Keratinocyte (primary cell): ENCODE data around the gene ASH1L. TPM values are rescaled to one million over a fixed set of nuclear protein-coding genes. Genes with fewer than 3 reads are reported as not detected.
"Not testable (repeated sequence)": the region's sequence is repeated elsewhere in the genome, so short reads cannot be mapped to it uniquely, and the experiment has no call there.

Experiments
- DNase-seq: peaks from one replicate; pipeline ENCODE4 v3.0.0-alpha.2; 2011; ENCODE audit warnings: low read depth, missing footprints, low spot score
- FAIRE-seq: peaks from 2 replicates; lab custom pipeline; 2011; peaks lifted over from hg19 to GRCh38; lab: Jason Lieb, UNC
- H2AFZ ChIP-seq: 2 replicates; pipeline ENCODE4 v1.6.0; 2012; ENCODE audit warnings: low read length, control low read depth, inconsistent platforms; ENCODE audit not compliant: control insufficient read depth
- H3K27ac ChIP-seq: 2 replicates; pipeline ENCODE4 v1.5.1; 2011; ENCODE audit warnings: low read length; ENCODE audit not compliant: control insufficient read depth, insufficient read depth
- H3K27me3 ChIP-seq: 3 replicates; pipeline ENCODE4 v1.6.0; 2011; ENCODE audit warnings: low read length; ENCODE audit not compliant: control insufficient read depth, insufficient read depth; ENCODE audit errors: extremely low read depth
- H3K36me3 ChIP-seq, 2 experiments: 2 replicates in 1 of 2; 3 replicates in 1 of 2; pipeline ENCODE4 v1.5.1; 2011; ENCODE audit warnings: low read length in 2 of 2, mild to moderate bottlenecking in 1 of 2; ENCODE audit not compliant: control insufficient read depth in 2 of 2, insufficient read depth in 2 of 2; ENCODE audit errors: extremely low read depth in 1 of 2
- H3K4me1 ChIP-seq: 3 replicates; pipeline ENCODE4 v1.5.1; 2011; ENCODE audit warnings: low read length; ENCODE audit not compliant: control insufficient read depth, insufficient read depth; ENCODE audit errors: extremely low read depth
- H3K4me2 ChIP-seq: 3 replicates; pipeline ENCODE4 v1.6.0; 2011; ENCODE audit warnings: low read depth, low read length; ENCODE audit not compliant: control insufficient read depth, insufficient read depth; ENCODE audit errors: extremely low read depth
- H3K4me3 ChIP-seq, 3 experiments: fragments of 200-600 bp in 1 of 3; sonication (generic) in 1 of 3; 2 replicates in 2 of 3; 3 replicates in 1 of 3; pipeline ENCODE4 v1.5.1; 2011 to 2016; ENCODE audit warnings: low read length in 3 of 3, mild to moderate bottlenecking in 3 of 3, control low read depth in 2 of 3, inconsistent platforms in 1 of 3, low read depth in 1 of 3, mixed read lengths in 1 of 3, mixed run types in 1 of 3, moderate library complexity in 1 of 3; ENCODE audit not compliant: control insufficient read depth in 2 of 3, insufficient read depth in 2 of 3; ENCODE audit errors: extremely low read depth in 1 of 3
- H3K79me2 ChIP-seq: 2 replicates; pipeline ENCODE4 v1.6.0; 2012; ENCODE audit warnings: low read length; ENCODE audit not compliant: control insufficient read depth, insufficient read depth
- H3K9ac ChIP-seq: 3 replicates; pipeline ENCODE4 v1.6.0; 2011; ENCODE audit warnings: low read length; ENCODE audit not compliant: control insufficient read depth, insufficient read depth; ENCODE audit errors: extremely low read depth
- H3K9me1 ChIP-seq: 3 replicates; pipeline ENCODE4 v1.6.0; 2011; ENCODE audit warnings: low read length; ENCODE audit not compliant: control insufficient read depth, insufficient read depth; ENCODE audit errors: extremely low read depth
- H3K9me3 ChIP-seq: 2 replicates; pipeline ENCODE4 v1.5.1; 2012; ENCODE audit warnings: low read depth, low read length; ENCODE audit not compliant: control insufficient read depth
- H4K20me1 ChIP-seq: 3 replicates; pipeline ENCODE4 v1.6.0; 2011; ENCODE audit warnings: low read length; ENCODE audit not compliant: control insufficient read depth, insufficient read depth; ENCODE audit errors: extremely low read depth
- CTCF ChIP-seq, 3 experiments: IDR thresholded peaks in 1 of 3; conservative IDR thresholded peaks in 1 of 3; optimal IDR thresholded peaks in 1 of 3; 2 replicates in 2 of 3; 3 replicates in 1 of 3; pipeline versions ENCODE3 to v1.5.1; 2011; ENCODE audit warnings: low read length in 3 of 3, mild to moderate bottlenecking in 3 of 3, moderate library complexity in 2 of 3, control low read depth in 1 of 3, inconsistent platforms in 1 of 3; ENCODE audit not compliant: insufficient read depth in 2 of 3; ENCODE audit errors: extremely low read depth in 1 of 3
- EZH2 ChIP-seq: IDR thresholded peaks from one replicate; pipeline ENCODE4 v1.6.1; 2012; ENCODE audit warnings: inconsistent platforms, mild to moderate bottlenecking, low read length, moderate library complexity
- dilution Hi-C: fragments of 300-500 bp; cut with MboI; formaldehyde crosslinking; loops from one replicate; pipeline ENCODE4 v1.7.0; 2020; ENCODE audit warnings: low sequenced_read_pairs; ENCODE audit not compliant: extremely low pct_ligation_motif_present
- polyA plus RNA-seq, 5 experiments: library from polyadenylated mRNA; depleted of rRNA in 3 of 5; stranded (reverse) in 3 of 5; stranded (forward) in 1 of 5; unstranded in 1 of 5; fragments of >200 nt; gene quantifications; 1 replicate in 1 of 5; 2 replicates in 3 of 5; 3 replicates in 1 of 5; pipeline versions ENCODE4 v1.2.1 to v1.2.3, GENCODE V29; 2011 to 2012; ENCODE audit warnings: missing spikeins in 2 of 5, low read depth in 1 of 5, low replicate concordance in 1 of 5

ASH1L gene
- polyA plus RNA-seq, 1 donor (not counting 4 experiments of a cell fraction or from before 2014, with no cell fraction given) = 13.8 TPM

GRCh38 chr1:155437405-155437804 lies 125.2 kb downstream of the ASH1L start:
- TF ChIP-seq EZH2 = no peak
- TF ChIP-seq CTCF (optimal IDR thresholded peaks at IDR 0.05 in 1 of 3, IDR thresholded peaks at IDR 0.05 in 1 of 3, conservative IDR thresholded peaks at IDR 0.05 in 1 of 3; ENCODE audit: extremely low read depth in 1 of 3, insufficient read depth in 2 of 3, low read length in 3 of 3) = no peak
- H4K20me1 ChIP-seq = no peaks in the 10 kb centered on the region
- peaks cover 8 to 17% of the 10 kb centered on the region in 2 experiments for H3K36me3 ChIP-seq
- peaks cover 4% of the 10 kb centered on the region for H3K4me1 ChIP-seq
- H2AFZ ChIP-seq = no peak overlapping the region
- no peak for DNase-seq
- no peak for FAIRE-seq
- H3K79me2 ChIP-seq = no peaks in the 10 kb centered on the region
- H3K9ac ChIP-seq = no peak overlapping the region
- H3K27ac ChIP-seq = no peak overlapping the region
- H3K9me1 ChIP-seq = no peaks in the 10 kb centered on the region
- no peaks in the 10 kb centered on the region for H3K27me3 ChIP-seq
- dilution Hi-C loops = no loop called here
- H3K4me2 ChIP-seq = no peak overlapping the region
- no peak overlapping the region for H3K4me3 ChIP-seq
- H3K9me3 ChIP-seq = no peaks in the 10 kb centered on the region

- H3K9me1 ChIP-seq, H4K20me1 ChIP-seq, H3K9me3 ChIP-seq, H3K27me3 ChIP-seq, H3K79me2 ChIP-seq, H3K4me3 ChIP-seq, H2AFZ ChIP-seq, H3K27ac ChIP-seq, H3K9ac ChIP-seq, DNase-seq, FAIRE-seq, H3K4me1 ChIP-seq, H3K4me2 ChIP-seq, dilution Hi-C loops: not testable (repeated sequence)
- peaks cover 8 to 17% of the 10 kb centered on the region in 2 experiments for H3K36me3 ChIP-seq
Measured at GRCh38 chr1:155433831-155434389, 128.7 kb downstream of the ASH1L start.

GRCh38 chr1:155433128-155433830 lies 129.3 kb downstream of the ASH1L start:
- H3K9me1 ChIP-seq, H3K27ac ChIP-seq, H3K9me3 ChIP-seq, H3K27me3 ChIP-seq, DNase-seq, FAIRE-seq, dilution Hi-C loops, H4K20me1 ChIP-seq, H3K4me3 ChIP-seq, H3K79me2 ChIP-seq, H3K9ac ChIP-seq, H3K4me2 ChIP-seq, H2AFZ ChIP-seq, H3K4me1 ChIP-seq: not testable (repeated sequence)
- peaks cover 4 to 11% of the 10 kb centered on the region in 2 experiments for H3K36me3 ChIP-seq
